Mesenchymal stem cell (in vitro differentiated cells and primary cell): ENCODE data around the gene SLC12A7.

Experiments
- DNase-seq: peaks from one replicate; pipeline ENCODE4 v3.0.0-alpha.2; 2013
- H2AFZ ChIP-seq: one replicate; pipeline ENCODE4 v1.6.1; 2013; ENCODE audit warnings: low read depth, mild to moderate bottlenecking, control low read depth, inconsistent platforms, low read length, moderate library complexity
- H2AK5ac ChIP-seq: 2 replicates; pipeline ENCODE4 v1.6.1; 2013; ENCODE audit warnings: low read length, moderate library complexity, mild to moderate bottlenecking, inconsistent platforms; ENCODE audit not compliant: severe bottlenecking
- H2BK120ac ChIP-seq: one replicate; pipeline ENCODE4 v1.6.1; 2013; ENCODE audit warnings: low read depth, mild to moderate bottlenecking, inconsistent platforms, low read length, moderate library complexity
- H2BK12ac ChIP-seq, 2 experiments: one replicate each; pipeline ENCODE4 v1.6.1; 2013; ENCODE audit warnings: inconsistent platforms in 2 of 2, low read length in 2 of 2, mild to moderate bottlenecking in 2 of 2, moderate library complexity in 2 of 2, control low read depth in 1 of 2
- H2BK15ac ChIP-seq: one replicate; pipeline ENCODE4 v1.6.1; 2013; ENCODE audit warnings: mild to moderate bottlenecking, low read depth, inconsistent platforms; ENCODE audit not compliant: poor library complexity, severe bottlenecking
- H2BK5ac ChIP-seq: 2 replicates; pipeline ENCODE4 v1.6.1; 2013; ENCODE audit warnings: low read depth, mild to moderate bottlenecking, low read length, control low read depth, inconsistent platforms; ENCODE audit not compliant: poor library complexity, severe bottlenecking
- H3K14ac ChIP-seq, 2 experiments: one replicate each; pipeline ENCODE4 v1.6.1; 2013; ENCODE audit warnings: inconsistent platforms in 2 of 2, low read length in 2 of 2, control low read depth in 1 of 2, mild to moderate bottlenecking in 1 of 2, moderate library complexity in 1 of 2
- H3K18ac ChIP-seq, 2 experiments: one replicate each; pipeline ENCODE4 v1.6.1; 2013; ENCODE audit warnings: inconsistent platforms in 2 of 2, low read length in 2 of 2, control low read depth in 1 of 2, low read depth in 1 of 2, mild to moderate bottlenecking in 1 of 2
- H3K23ac ChIP-seq, 2 experiments: one replicate each; pipeline ENCODE4 v1.6.1; 2013; ENCODE audit warnings: inconsistent platforms in 2 of 2, low read length in 2 of 2, mild to moderate bottlenecking in 2 of 2, moderate library complexity in 2 of 2, control low read depth in 1 of 2
- H3K27ac ChIP-seq: 2 replicates; pipeline ENCODE4 v1.5.1; 2013; ENCODE audit warnings: mild to moderate bottlenecking, moderate library complexity, low read length, control low read depth, inconsistent platforms; ENCODE audit not compliant: poor library complexity, severe bottlenecking
- H3K27me3 ChIP-seq, 2 experiments: 2 replicates each; pipeline versions ENCODE4 v1.6.1 to v1.7.0; 2013; ENCODE audit warnings: low read length in 2 of 2, mild to moderate bottlenecking in 2 of 2, moderate library complexity in 2 of 2, control low read depth in 1 of 2, inconsistent platforms in 1 of 2; ENCODE audit not compliant: control insufficient read depth in 1 of 2, insufficient read depth in 1 of 2
- H3K36me3 ChIP-seq, 2 experiments: 2 replicates each; pipeline versions ENCODE4 v1.6.1 to v1.7.0; 2013; ENCODE audit warnings: low read length in 2 of 2, control low read depth in 1 of 2, inconsistent platforms in 1 of 2, low read depth in 1 of 2, mild to moderate bottlenecking in 1 of 2; ENCODE audit not compliant: insufficient read depth in 2 of 2, control insufficient read depth in 1 of 2
- H3K4ac ChIP-seq, 2 experiments: one replicate each; pipeline ENCODE4 v1.6.1; 2013; ENCODE audit warnings: inconsistent platforms in 2 of 2, low read length in 2 of 2, mild to moderate bottlenecking in 2 of 2, moderate library complexity in 2 of 2, control low read depth in 1 of 2, low read depth in 1 of 2
- H3K4me1 ChIP-seq: 2 replicates; pipeline ENCODE4 v1.6.1; 2013; ENCODE audit warnings: low read depth, low read length, control low read depth; ENCODE audit not compliant: control insufficient read depth, insufficient read depth
- H3K4me2 ChIP-seq: 2 replicates; pipeline ENCODE4 v1.6.1; 2013; ENCODE audit warnings: low read length, mild to moderate bottlenecking, inconsistent platforms; ENCODE audit not compliant: poor library complexity, severe bottlenecking
- H3K4me3 ChIP-seq, 2 experiments: 2 replicates each; pipeline versions ENCODE4 v1.5.1 to v1.7.0; 2013; ENCODE audit warnings: low read length in 2 of 2, mild to moderate bottlenecking in 2 of 2, control low read depth in 1 of 2, low read depth in 1 of 2; ENCODE audit not compliant: insufficient read depth in 1 of 2
- H3K79me1 ChIP-seq: replicated peaks from 2 replicates; pipeline ENCODE4 v1.6.1; 2013; ENCODE audit warnings: mild to moderate bottlenecking, control low read depth, low read length, inconsistent platforms; ENCODE audit not compliant: poor library complexity, severe bottlenecking
- H3K9ac ChIP-seq: 2 replicates; pipeline ENCODE4 v1.7.0; 2013; ENCODE audit warnings: mild to moderate bottlenecking, low read length, moderate library complexity
- H3K9me3 ChIP-seq: 2 replicates; pipeline ENCODE4 v1.7.0; 2013; ENCODE audit warnings: mild to moderate bottlenecking, low read length; ENCODE audit not compliant: control insufficient read depth
- H4K8ac ChIP-seq: one replicate; pipeline ENCODE4 v1.6.1; 2013; ENCODE audit warnings: inconsistent platforms, mild to moderate bottlenecking, low read length, moderate library complexity
- H4K91ac ChIP-seq: one replicate; pipeline ENCODE4 v1.6.1; 2013; ENCODE audit warnings: mild to moderate bottlenecking, low read length, inconsistent platforms
- WGBS: methylation state at CpG from one replicate; pipeline ENCODE4 v1.1.7; 2013; ENCODE audit warnings: mixed read lengths; 5-methylcytosine and 5-hydroxymethylcytosine counted together

Gene SLC12A7

GRCh38 chr5:1041225-1042143 lies 70.4 kb downstream of the SLC12A7 start:
- no peaks in the 10 kb centered on the region for H3K79me1 ChIP-seq
- peaks cover 4 to 11% of the 10 kb centered on the region in 2 experiments for H3K27me3 ChIP-seq
- H4K91ac ChIP-seq: no peak overlapping the region
- H3K14ac ChIP-seq: no peak overlapping the region
- DNase-seq: no peak
- no peaks in the 10 kb centered on the region for H3K9me3 ChIP-seq
- no peak overlapping the region for H2AFZ ChIP-seq
- no peak overlapping the region for H3K4me2 ChIP-seq
- H3K4ac ChIP-seq: no peak overlapping the region
- no peak overlapping the region for H4K8ac ChIP-seq
- no peak overlapping the region for H3K4me3 ChIP-seq
- peaks cover 2% of the 10 kb centered on the region for H3K4me1 ChIP-seq
- H3K9ac ChIP-seq: no peak overlapping the region
- no peak overlapping the region for H3K27ac ChIP-seq
- no peak overlapping the region for H2AK5ac ChIP-seq
- H3K18ac ChIP-seq: no peak overlapping the region
- H2BK120ac ChIP-seq: no peak overlapping the region
- no peak overlapping the region for H2BK5ac ChIP-seq
- 91% methylated on average over 15 of the region's 15 CpGs for WGBS
- no peaks in the 10 kb centered on the region for H3K36me3 ChIP-seq
- H3K23ac ChIP-seq: no peak overlapping the region
- no peak overlapping the region for H2BK12ac ChIP-seq
- H2BK15ac ChIP-seq: no peak overlapping the region

GRCh38 chr5:1040571-1040970 lies 71.3 kb downstream of the SLC12A7 start:
- H3K9ac ChIP-seq: no peak overlapping the region
- 90% methylated on average over 10 of the region's 10 CpGs for WGBS
- no peak overlapping the region for H3K14ac ChIP-seq
- H3K23ac ChIP-seq: no peak overlapping the region
- H3K4me2 ChIP-seq: no peak overlapping the region
- peaks cover 2% of the 10 kb centered on the region for H3K4me1 ChIP-seq
- H3K18ac ChIP-seq: no peak overlapping the region
- H2BK12ac ChIP-seq: no peak overlapping the region
- no peak overlapping the region for H2AK5ac ChIP-seq
- no peaks in the 10 kb centered on the region for H3K36me3 ChIP-seq
- no peaks in the 10 kb centered on the region for H3K9me3 ChIP-seq
- no peak overlapping the region for H4K8ac ChIP-seq
- H2BK120ac ChIP-seq: no peak overlapping the region
- peak overlapping the region; percentile 9 for H4K91ac ChIP-seq
- H3K4me3 ChIP-seq: no peak overlapping the region
- peaks cover 4 to 11% of the 10 kb centered on the region in 2 experiments for H3K27me3 ChIP-seq
- no peak overlapping the region for H3K4ac ChIP-seq
- no peak overlapping the region for H3K27ac ChIP-seq
- no peak overlapping the region for H2BK5ac ChIP-seq
- H3K79me1 ChIP-seq: no peaks in the 10 kb centered on the region
- DNase-seq: no peak
- no peak overlapping the region for H2AFZ ChIP-seq
- no peak overlapping the region for H2BK15ac ChIP-seq

GRCh38 chr5:1039706-1040260 lies 72.1 kb downstream of the SLC12A7 start:
- H3K4me1 ChIP-seq: peaks cover 2% of the 10 kb centered on the region
- peaks cover 4 to 12% of the 10 kb centered on the region in 2 experiments for H3K27me3 ChIP-seq
- no peaks in the 10 kb centered on the region for H3K9me3 ChIP-seq
- no peak overlapping the region for H3K4me2 ChIP-seq
- no peaks in the 10 kb centered on the region for H3K79me1 ChIP-seq
- no peak for DNase-seq
- no peak overlapping the region for H4K8ac ChIP-seq
- no peak overlapping the region for H2BK12ac ChIP-seq
- no peak overlapping the region for H2BK15ac ChIP-seq
- H2AK5ac ChIP-seq: no peak overlapping the region
- H2AFZ ChIP-seq: no peak overlapping the region
- no peak overlapping the region for H3K27ac ChIP-seq
- H3K9ac ChIP-seq: no peak overlapping the region
- no peak overlapping the region for H3K4ac ChIP-seq
- no peak overlapping the region for H4K91ac ChIP-seq
- no peaks in the 10 kb centered on the region for H3K36me3 ChIP-seq
- no peak overlapping the region for H3K23ac ChIP-seq
- no peak overlapping the region for H3K4me3 ChIP-seq
- no peak overlapping the region for H2BK120ac ChIP-seq
- H3K18ac ChIP-seq: no peak overlapping the region
- H3K14ac ChIP-seq: no peak overlapping the region
- no peak overlapping the region for H2BK5ac ChIP-seq
- 91% methylated on average over 13 of the region's 18 CpGs for WGBS

GRCh38 chr5:1039210-1039548 lies 72.7 kb downstream of the SLC12A7 start:
- Histone ChIP-seq H3K4ac (no peak overlapping the region), H3K79me1 (no peaks in the 10 kb centered on the region), H4K91ac (no peak overlapping the region), H3K23ac (no peak overlapping the region), H2BK12ac (no peak overlapping the region), H2BK5ac (no peak overlapping the region), H3K4me2 (no peak overlapping the region), H3K4me3 (no peak overlapping the region), H3K27ac (no peak overlapping the region), H4K8ac (no peak overlapping the region), H3K36me3 (no peaks in the 10 kb centered on the region), H3K14ac (no peak overlapping the region), H2BK120ac (no peak overlapping the region), H3K27me3 (peaks cover 4 to 16% of the 10 kb centered on the region in 2 experiments), H2BK15ac (no peak overlapping the region), H2AK5ac (no peak overlapping the region), H3K9me3 (no peaks in the 10 kb centered on the region), H3K4me1 (peaks cover 2% of the 10 kb centered on the region), H3K9ac (no peak overlapping the region), H2AFZ (no peak overlapping the region), H3K18ac (no peak overlapping the region)
- DNase-seq: no peak
- WGBS: 84% methylated on average over 16 of the region's 16 CpGs
